Choroid plexus epithelial cell (primary cell): ENCODE data around the gene SETBP1.

ENCODE experiments used
- DNase-seq: peaks from one replicate; pipeline ENCODE4 v3.0.0-alpha.2; 2010; ENCODE audit warnings: low read depth
- H3K4me3 ChIP-seq: 2 replicates; pipeline ENCODE4 v1.5.1; 2011; ENCODE audit warnings: low read depth, mild to moderate bottlenecking, control low read depth, low read length, moderate library complexity
- CTCF ChIP-seq: conservative IDR thresholded peaks from 2 replicates; pipeline ENCODE4 v1.5.1; 2011; ENCODE audit warnings: low read depth, mild to moderate bottlenecking, control low read depth, inconsistent platforms, low read length, moderate library complexity

Gene SETBP1

GRCh38 chr18:44777457-44778192, 96.9 kb downstream of the SETBP1 start:
- DNase-seq: no peak
- TF ChIP-seq CTCF: no peak
- H3K4me3 ChIP-seq: no peak overlapping the region

GRCh38 chr18:44778788-44779187, 98.1 kb downstream of the SETBP1 start:
- TF ChIP-seq CTCF: no peak
- DNase-seq: no peak
- H3K4me3 ChIP-seq: no peak overlapping the region

- no peak for TF ChIP-seq CTCF
- no peak for DNase-seq
- no peak overlapping the region for H3K4me3 ChIP-seq
These were observed 99.1 kb downstream of the SETBP1 start for GRCh38 chr18:44779753-44780292.

GRCh38 chr18:44781886-44782285, 101.2 kb downstream of the SETBP1 start:
- no peak for TF ChIP-seq CTCF
- no peak overlapping the region for H3K4me3 ChIP-seq
- peak; percentile 65 for DNase-seq

- H3K4me3 ChIP-seq: no peak overlapping the region
- no peak for DNase-seq
- no peak for TF ChIP-seq CTCF
These were observed 101.9 kb downstream of the SETBP1 start for GRCh38 chr18:44782617-44783016.

- TF ChIP-seq CTCF: no peak
- no peak for DNase-seq
- H3K4me3 ChIP-seq: no peak overlapping the region
These were observed 102.7 kb downstream of the SETBP1 start for GRCh38 chr18:44783371-44783770.

GRCh38 chr18:44786257-44786656, 105.6 kb downstream of the SETBP1 start:
- H3K4me3 ChIP-seq: no peak overlapping the region
- no peak for TF ChIP-seq CTCF
- DNase-seq: no peak
